Stimulated activated memory B cell treated with anti-CD40 and anti-IgM and Interleukin-4, amounts not matched to agents 10 μg/mL and 1 μg/mL and 100 μg/mL, for 72 hours (primary cell): ENCODE measurements around the gene GTF3C4.

ENCODE experiments used
- ATAC-seq: fragments of 150-1000 bp; cut with Tn5 transposase; 2 replicates; pipeline ENCODE4 v1.10.0; 2021
- H3K27ac Mint-ChIP-seq: one replicate; pipeline ENCODE4 v1.8.0; 2022; ENCODE audit warnings: mild to moderate bottlenecking, mixed read lengths
- H3K27me3 Mint-ChIP-seq: one replicate; pipeline ENCODE4 v1.8.0; 2022; ENCODE audit warnings: mixed read lengths
- H3K36me3 Mint-ChIP-seq: one replicate; pipeline ENCODE4 v1.8.0; 2022; ENCODE audit warnings: mixed read lengths
- H3K4me1 Mint-ChIP-seq: one replicate; pipeline ENCODE4 v1.8.0; 2022; ENCODE audit warnings: mixed read lengths
- H3K4me3 Mint-ChIP-seq: one replicate; pipeline ENCODE4 v1.8.0; 2022; ENCODE audit warnings: mild to moderate bottlenecking, moderate library complexity, mixed read lengths
- H3K9me3 Mint-ChIP-seq: one replicate; pipeline ENCODE4 v1.8.0; 2022; ENCODE audit warnings: mixed read lengths

The GTF3C4 gene

GRCh38 chr9:132638240-132638639, 32.0 kb upstream of the GTF3C4 start:
- Mint-ChIP-seq H3K4me1 (no peaks in the 10 kb centered on the region), H3K4me3 (no peak overlapping the region), H3K36me3 (peaks cover 72% of the 10 kb centered on the region), H3K9me3 (no peaks in the 10 kb centered on the region), H3K27ac (no peak overlapping the region), H3K27me3 (no peaks in the 10 kb centered on the region)
- no peak for ATAC-seq

- H3K36me3 Mint-ChIP-seq = peaks cover 68% of the 10 kb centered on the region
- no peak overlapping the region for H3K27ac Mint-ChIP-seq
- H3K9me3 Mint-ChIP-seq = no peaks in the 10 kb centered on the region
- H3K27me3 Mint-ChIP-seq = no peaks in the 10 kb centered on the region
- ATAC-seq = no peak
- H3K4me1 Mint-ChIP-seq = no peaks in the 10 kb centered on the region
- H3K4me3 Mint-ChIP-seq = no peak overlapping the region
Observed at GRCh38 chr9:132639322-132639721, 30.9 kb upstream of the GTF3C4 start.

DNA sequence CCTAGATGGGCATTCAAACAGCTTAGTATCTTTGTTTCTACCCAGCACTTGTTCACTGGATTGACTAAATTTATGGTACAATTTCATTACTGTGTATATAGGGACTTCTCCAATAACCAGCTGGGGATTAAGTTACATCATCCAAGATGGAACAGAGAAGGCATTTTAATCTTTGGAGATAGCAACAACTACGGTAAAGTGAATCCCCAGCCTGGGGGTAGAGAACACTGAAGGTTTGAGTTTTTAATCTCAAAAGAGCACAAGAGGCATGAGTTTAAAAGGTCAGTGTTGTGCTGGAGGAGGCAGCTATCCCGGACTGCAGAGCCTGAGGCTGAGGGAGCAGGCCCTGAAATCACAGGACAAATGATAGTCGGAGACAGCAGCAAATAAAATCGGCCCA, 29.0 kb upstream of the GTF3C4 start:
- Mint-ChIP-seq H3K27me3 (no peaks in the 10 kb centered on the region), H3K4me1 (no peaks in the 10 kb centered on the region), H3K27ac (no peak overlapping the region), H3K9me3 (no peaks in the 10 kb centered on the region), H3K4me3 (no peak overlapping the region), H3K36me3 (peaks cover 78% of the 10 kb centered on the region)
- no peak for ATAC-seq

DNA sequence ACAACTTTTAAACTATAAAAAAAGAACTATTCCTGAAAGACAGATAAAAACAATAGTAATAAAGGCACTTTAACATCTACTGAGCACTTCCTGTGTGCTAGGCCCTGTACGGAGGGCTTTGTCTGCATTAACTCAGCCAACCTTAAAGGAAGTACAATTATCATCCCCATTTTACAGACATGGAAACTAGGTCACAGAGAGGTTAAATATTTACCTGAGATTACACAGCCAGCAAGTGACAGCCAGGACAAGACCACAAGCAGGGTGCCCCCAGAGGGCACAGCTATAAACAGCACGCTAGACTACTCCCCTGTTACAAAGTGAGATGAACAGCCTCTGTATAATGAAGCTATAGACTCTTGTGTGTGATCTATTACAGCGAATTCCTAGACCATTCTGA, 26.0 kb upstream of the GTF3C4 start:
- Mint-ChIP-seq H3K27ac (no peak overlapping the region), H3K27me3 (no peaks in the 10 kb centered on the region), H3K4me3 (no peak overlapping the region), H3K36me3 (peaks cover 63% of the 10 kb centered on the region), H3K9me3 (no peaks in the 10 kb centered on the region), H3K4me1 (no peaks in the 10 kb centered on the region)
- no peak for ATAC-seq

GRCh38 chr9:132645306-132645705, 25.0 kb upstream of the GTF3C4 start:
- H3K9me3 Mint-ChIP-seq = no peaks in the 10 kb centered on the region
- H3K36me3 Mint-ChIP-seq = peaks cover 60% of the 10 kb centered on the region
- no peak for ATAC-seq
- H3K4me1 Mint-ChIP-seq = no peaks in the 10 kb centered on the region
- H3K27me3 Mint-ChIP-seq = no peaks in the 10 kb centered on the region
- no peak overlapping the region for H3K4me3 Mint-ChIP-seq
- H3K27ac Mint-ChIP-seq = no peak overlapping the region

DNA sequence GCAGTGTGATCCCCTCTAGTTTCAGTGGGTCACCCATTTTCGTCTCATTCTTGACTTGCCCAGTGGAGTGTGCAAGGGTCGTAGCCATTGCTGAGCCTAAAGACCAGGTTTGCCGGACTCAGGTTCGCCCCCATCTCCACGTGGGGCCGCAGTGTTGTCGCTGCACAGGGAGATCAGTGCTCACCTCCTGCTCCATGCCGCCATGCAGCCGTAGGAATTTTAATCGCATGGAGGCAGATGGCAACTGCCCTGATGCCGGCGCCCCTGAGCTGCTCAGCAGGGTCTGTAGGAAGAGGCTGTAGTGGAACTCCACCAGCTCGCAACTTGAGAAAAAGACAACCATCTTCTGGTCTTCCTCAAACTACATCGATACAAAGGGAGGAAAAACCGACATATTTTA, 24.6 kb upstream of the GTF3C4 start:
- Mint-ChIP-seq H3K36me3 (peaks cover 63% of the 10 kb centered on the region), H3K4me3 (no peak overlapping the region), H3K4me1 (no peaks in the 10 kb centered on the region), H3K27ac (no peak overlapping the region), H3K9me3 (no peaks in the 10 kb centered on the region), H3K27me3 (no peaks in the 10 kb centered on the region)
- ATAC-seq = no peak

DNA sequence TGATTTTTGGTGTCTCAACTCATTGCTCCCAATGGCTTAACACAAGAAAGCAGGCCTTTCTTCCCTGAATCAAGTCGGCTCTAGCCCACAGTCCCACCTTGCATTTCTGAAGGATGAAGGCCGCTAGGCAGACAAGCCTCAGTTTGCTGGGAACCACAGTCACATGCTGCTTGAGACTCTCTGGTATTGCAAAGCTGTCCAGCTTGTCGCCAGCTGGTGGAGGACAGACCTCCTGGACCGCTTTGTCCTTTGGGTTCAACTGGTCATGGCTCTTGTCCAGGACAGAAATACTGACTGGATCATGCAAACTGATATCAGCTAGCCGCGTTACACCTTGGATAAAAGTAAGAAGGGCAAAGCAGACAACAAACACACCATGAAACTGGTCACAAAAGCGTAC, 23.5 kb upstream of the GTF3C4 start:
- Mint-ChIP-seq H3K4me1 (no peaks in the 10 kb centered on the region), H3K36me3 (peaks cover 56% of the 10 kb centered on the region), H3K4me3 (no peak overlapping the region), H3K9me3 (no peaks in the 10 kb centered on the region), H3K27me3 (no peaks in the 10 kb centered on the region), H3K27ac (no peak overlapping the region)
- no peak for ATAC-seq

DNA sequence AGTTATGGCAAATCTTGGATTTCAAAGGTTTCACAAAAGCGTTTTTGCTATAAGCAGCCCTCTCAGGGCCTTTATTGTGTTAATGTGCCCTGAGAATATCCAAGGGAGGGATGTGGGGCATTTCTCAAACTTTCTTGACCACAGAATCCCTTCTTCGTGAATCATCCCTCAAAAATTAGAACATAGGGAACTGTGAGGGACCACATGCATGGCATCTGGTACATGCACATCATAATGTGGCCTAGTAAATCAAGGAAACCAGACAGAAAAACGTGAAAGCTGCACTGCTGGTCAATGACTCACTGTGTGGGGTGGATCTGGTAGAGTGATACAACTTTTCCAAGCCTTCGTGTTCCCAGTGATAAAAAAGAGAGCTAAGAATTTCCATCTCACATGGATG, 22.9 kb upstream of the GTF3C4 start:
- Mint-ChIP-seq H3K4me1 (no peaks in the 10 kb centered on the region), H3K27me3 (no peaks in the 10 kb centered on the region), H3K9me3 (no peaks in the 10 kb centered on the region), H3K4me3 (no peak overlapping the region), H3K27ac (no peak overlapping the region), H3K36me3 (peaks cover 54% of the 10 kb centered on the region)
- ATAC-seq = no peak

GRCh38 chr9:132647806-132648205, 22.5 kb upstream of the GTF3C4 start:
- ATAC-seq = no peak
- H3K36me3 Mint-ChIP-seq = peaks cover 58% of the 10 kb centered on the region

DNA sequence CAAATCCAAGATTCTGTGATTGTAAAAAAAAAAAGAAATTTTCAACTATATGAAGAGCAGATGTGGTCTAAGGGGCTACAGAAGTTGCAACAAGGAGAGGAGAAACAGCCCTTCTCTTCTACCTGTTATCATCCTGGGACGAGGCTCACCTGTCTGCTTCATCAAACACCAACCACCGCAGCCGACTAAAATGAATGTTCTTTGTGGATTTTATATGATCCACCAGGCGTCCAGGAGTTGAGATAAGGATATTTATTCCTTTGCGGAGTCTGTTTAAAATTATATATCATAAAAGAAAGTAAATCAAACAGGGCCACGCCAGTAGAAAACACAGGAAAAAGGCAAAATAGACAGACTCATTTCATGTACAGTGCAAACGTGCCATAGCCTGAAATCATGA, 22.0 kb upstream of the GTF3C4 start:
- H3K4me3 Mint-ChIP-seq = no peak overlapping the region
- H3K9me3 Mint-ChIP-seq = no peaks in the 10 kb centered on the region
- H3K4me1 Mint-ChIP-seq = no peaks in the 10 kb centered on the region
- H3K36me3 Mint-ChIP-seq = peaks cover 55% of the 10 kb centered on the region
- H3K27me3 Mint-ChIP-seq = no peaks in the 10 kb centered on the region
- H3K27ac Mint-ChIP-seq = no peak overlapping the region
- no peak for ATAC-seq

More at GRCh38 chr9:132647806-132648205, 22.5 kb upstream of the GTF3C4 start:
- Mint-ChIP-seq H3K4me3 (no peak overlapping the region), H3K27ac (no peak overlapping the region), H3K9me3 (no peaks in the 10 kb centered on the region), H3K27me3 (no peaks in the 10 kb centered on the region), H3K4me1 (no peaks in the 10 kb centered on the region)

GRCh38 chr9:132648685-132649084, 21.6 kb upstream of the GTF3C4 start:
- Mint-ChIP-seq H3K27me3 (no peaks in the 10 kb centered on the region), H3K9me3 (no peaks in the 10 kb centered on the region), H3K36me3 (peaks cover 51% of the 10 kb centered on the region), H3K4me1 (no peaks in the 10 kb centered on the region), H3K4me3 (no peak overlapping the region), H3K27ac (no peak overlapping the region)
- ATAC-seq = no peak

- H3K4me1 Mint-ChIP-seq = no peaks in the 10 kb centered on the region
- no peaks in the 10 kb centered on the region for H3K27me3 Mint-ChIP-seq
- H3K36me3 Mint-ChIP-seq = peaks cover 47% of the 10 kb centered on the region
- no peak overlapping the region for H3K4me3 Mint-ChIP-seq
- no peaks in the 10 kb centered on the region for H3K9me3 Mint-ChIP-seq
- H3K27ac Mint-ChIP-seq = no peak overlapping the region
- ATAC-seq = no peak
Observed at GRCh38 chr9:132651259-132651658, 19.0 kb upstream of the GTF3C4 start.

DNA sequence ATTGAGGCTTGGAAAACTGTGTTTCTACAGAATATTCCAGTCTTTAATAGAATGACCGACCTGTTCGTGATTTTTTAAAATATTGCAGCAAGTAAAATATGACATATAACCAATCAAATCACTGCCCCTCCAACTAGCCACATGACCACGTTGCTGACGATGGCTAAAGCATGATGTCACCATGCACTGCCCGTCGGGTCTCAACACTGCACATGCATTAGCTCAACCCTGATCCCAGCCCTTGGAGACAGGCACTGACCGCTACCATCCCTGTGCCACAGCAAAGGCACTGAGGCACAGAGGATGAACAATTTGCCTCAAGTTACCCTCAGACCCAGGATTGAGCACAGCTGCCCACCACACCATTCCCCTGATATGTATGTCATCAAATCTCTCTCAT, 14.0 kb upstream of the GTF3C4 start:
- no peak for ATAC-seq
- Mint-ChIP-seq H3K27me3 (no peaks in the 10 kb centered on the region), H3K36me3 (peaks cover 40% of the 10 kb centered on the region), H3K4me3 (no peak overlapping the region), H3K27ac (no peak overlapping the region), H3K4me1 (no peaks in the 10 kb centered on the region), H3K9me3 (no peaks in the 10 kb centered on the region)

DNA sequence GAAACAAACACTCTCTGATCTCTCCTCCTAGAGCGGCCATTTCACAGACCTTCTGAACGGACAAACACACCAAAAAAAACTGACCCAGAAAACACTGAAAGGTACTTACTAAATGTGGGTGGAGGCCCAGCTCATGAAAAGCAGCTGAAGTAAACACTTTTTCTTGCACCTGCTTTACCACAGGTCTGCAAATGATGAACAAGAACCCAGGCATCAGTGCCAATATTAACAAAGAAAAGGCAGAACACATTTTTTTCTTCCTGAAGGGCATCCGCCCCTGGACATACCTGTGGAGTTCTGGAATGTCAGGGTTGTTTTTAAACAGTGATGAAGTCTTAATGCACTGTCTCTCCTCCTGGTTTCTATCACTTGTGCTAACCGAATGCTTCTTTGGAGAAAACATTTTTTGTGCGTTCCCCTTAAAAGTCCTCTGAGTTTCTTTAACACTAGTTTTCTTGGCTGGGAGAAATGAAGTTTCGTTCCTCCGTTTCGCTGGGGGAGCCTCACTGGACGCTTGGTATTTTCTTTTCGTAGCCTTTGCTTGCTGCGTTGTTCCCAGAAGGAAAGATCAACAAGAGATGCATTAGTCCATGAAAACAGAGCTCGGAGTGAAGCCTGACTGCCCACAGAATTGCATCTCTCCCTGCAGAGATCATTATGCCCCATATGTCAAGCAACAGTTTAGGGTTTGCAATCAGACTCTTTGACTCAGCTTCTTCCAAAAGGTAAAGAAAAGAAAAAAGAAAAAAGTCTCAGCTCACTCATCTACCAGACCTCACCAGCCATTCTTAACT, 7.9 kb upstream of the GTF3C4 start:
- Mint-ChIP-seq H3K4me3 (no peak overlapping the region), H3K4me1 (no peaks in the 10 kb centered on the region), H3K27me3 (no peaks in the 10 kb centered on the region), H3K27ac (no peak overlapping the region), H3K36me3 (peaks cover 13% of the 10 kb centered on the region), H3K9me3 (no peaks in the 10 kb centered on the region)
- ATAC-seq = no peak

GRCh38 chr9:132663117-132663516, 7.1 kb upstream of the GTF3C4 start:
- ATAC-seq = no peak
- Mint-ChIP-seq H3K9me3 (no peaks in the 10 kb centered on the region), H3K27ac (no peak overlapping the region), H3K27me3 (no peaks in the 10 kb centered on the region), H3K36me3 (peaks cover 13% of the 10 kb centered on the region), H3K4me3 (no peak overlapping the region), H3K4me1 (peaks cover 6% of the 10 kb centered on the region)

DNA sequence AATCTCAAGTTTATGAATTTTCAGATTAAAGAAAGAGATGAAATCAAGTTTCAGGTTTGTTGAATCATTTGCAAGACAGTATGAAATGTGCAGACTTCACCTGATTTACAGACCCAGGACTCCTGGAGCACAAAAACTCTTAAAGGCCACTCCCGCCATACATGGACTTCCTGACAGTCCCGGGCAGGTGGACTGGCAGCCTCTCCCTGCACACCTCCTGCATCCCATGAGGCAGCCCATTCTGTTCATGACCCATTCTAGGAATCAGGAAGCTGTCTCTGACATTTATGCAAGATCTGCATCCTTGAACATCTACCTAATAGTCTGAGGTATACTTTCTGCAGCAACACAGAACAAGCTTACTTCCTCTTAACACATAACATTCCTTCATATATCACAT, 6.4 kb upstream of the GTF3C4 start:
- H3K4me3 Mint-ChIP-seq = no peak overlapping the region
- no peaks in the 10 kb centered on the region for H3K27me3 Mint-ChIP-seq
- no peaks in the 10 kb centered on the region for H3K9me3 Mint-ChIP-seq
- ATAC-seq = no peak
- H3K27ac Mint-ChIP-seq = no peak overlapping the region
- peaks cover 12% of the 10 kb centered on the region for H3K4me1 Mint-ChIP-seq
- peaks cover 13% of the 10 kb centered on the region for H3K36me3 Mint-ChIP-seq
